Neuronal stem cell (in vitro differentiated cells): Measurements from ENCODE around the gene PACS1.

Source experiments
- DNase-seq: peaks from one replicate; pipeline ENCODE4 v3.0.0-alpha.2; 2013; ENCODE audit warnings: low spot score
- H2AFZ ChIP-seq: one replicate; pipeline ENCODE4 v1.6.1; 2013; ENCODE audit warnings: mild to moderate bottlenecking, low read length, inconsistent platforms
- H2AK5ac ChIP-seq: 2 replicates; pipeline ENCODE4 v1.6.1; 2013; ENCODE audit warnings: low read depth, mild to moderate bottlenecking, inconsistent platforms, low read length, moderate library complexity, mixed read lengths
- H2BK120ac ChIP-seq: 2 replicates; pipeline ENCODE4 v1.6.1; 2013; ENCODE audit warnings: low read depth, mild to moderate bottlenecking, inconsistent platforms, low read length, moderate library complexity, mixed read lengths
- H2BK12ac ChIP-seq: one replicate; pipeline ENCODE4 v1.6.1; 2013; ENCODE audit warnings: low read length, inconsistent platforms
- H2BK15ac ChIP-seq: 2 replicates; pipeline ENCODE4 v1.6.1; 2013; ENCODE audit warnings: mild to moderate bottlenecking, low read length, inconsistent platforms, mixed read lengths
- H2BK5ac ChIP-seq: one replicate; pipeline ENCODE4 v1.6.1; 2013; ENCODE audit warnings: inconsistent platforms, mild to moderate bottlenecking, low read length, moderate library complexity
- H3K14ac ChIP-seq: one replicate; pipeline ENCODE4 v1.6.1; 2013; ENCODE audit warnings: low read length, inconsistent platforms
- H3K18ac ChIP-seq: 2 replicates; pipeline ENCODE4 v1.6.1; 2013; ENCODE audit warnings: low read length, inconsistent platforms
- H3K23ac ChIP-seq: 2 replicates; pipeline ENCODE4 v1.6.1; 2013; ENCODE audit warnings: low read depth, mild to moderate bottlenecking, mixed read lengths, low read length, inconsistent platforms; ENCODE audit not compliant: poor library complexity
- H3K27ac ChIP-seq: replicated peaks from 3 replicates; pipeline ENCODE4 v1.5.1; 2013; ENCODE audit warnings: low read length, inconsistent platforms
- H3K27me3 ChIP-seq, 3 experiments: 2 replicates each; pipeline ENCODE4 v1.6.1; 2013; ENCODE audit warnings: low read length in 3 of 3, mild to moderate bottlenecking in 2 of 3, inconsistent platforms in 1 of 3, low read depth in 1 of 3, mixed read lengths in 1 of 3, moderate library complexity in 1 of 3; ENCODE audit not compliant: control insufficient read depth in 3 of 3, insufficient read depth in 3 of 3
- H3K36me3 ChIP-seq, 2 donors: replicated peaks in 1 of 2; 2 replicates each; pipeline ENCODE4 v1.6.1; 2013; ENCODE audit warnings: low read length in 2 of 2; ENCODE audit not compliant: control insufficient read depth in 2 of 2, insufficient read depth in 2 of 2
- H3K4ac ChIP-seq: 2 replicates; pipeline ENCODE4 v1.6.1; 2013; ENCODE audit warnings: inconsistent platforms, mild to moderate bottlenecking, low read length, moderate library complexity
- H3K4me1 ChIP-seq, 2 donors: 1 replicate in 1 of 2; 2 replicates in 1 of 2; pipeline ENCODE4 v1.6.1; 2013; ENCODE audit warnings: low read length in 2 of 2, low read depth in 1 of 2; ENCODE audit not compliant: control insufficient read depth in 2 of 2, insufficient read depth in 1 of 2
- H3K4me2 ChIP-seq: one replicate; pipeline ENCODE4 v1.6.1; 2013; ENCODE audit warnings: mild to moderate bottlenecking, low read length, inconsistent platforms; ENCODE audit not compliant: insufficient read depth, poor library complexity, severe bottlenecking
- H3K4me3 ChIP-seq, 2 donors: 2 replicates each; pipeline ENCODE4 v1.5.1; 2013; ENCODE audit warnings: low read length in 2 of 2, mild to moderate bottlenecking in 2 of 2, inconsistent platforms in 1 of 2, moderate library complexity in 1 of 2
- H3K79me1 ChIP-seq: one replicate; pipeline ENCODE4 v1.6.1; 2013; ENCODE audit warnings: low read depth, mild to moderate bottlenecking, inconsistent platforms, low read length, moderate library complexity
- H3K9ac ChIP-seq: one replicate; pipeline ENCODE4 v1.6.1; 2013; ENCODE audit warnings: mild to moderate bottlenecking, low read depth, low read length, inconsistent platforms; ENCODE audit not compliant: poor library complexity
- H3K9me3 ChIP-seq, 2 donors: replicated peaks in 1 of 2; 2 replicates each; pipeline versions ENCODE3 to v1.6.1; 2013; ENCODE audit warnings: low read length in 2 of 2, mild to moderate bottlenecking in 2 of 2, inconsistent platforms in 1 of 2, low read depth in 1 of 2, mixed read lengths in 1 of 2, moderate library complexity in 1 of 2; ENCODE audit not compliant: control insufficient read depth in 2 of 2, insufficient read depth in 1 of 2
- H4K8ac ChIP-seq: one replicate; pipeline ENCODE4 v1.6.1; 2013; ENCODE audit warnings: low read depth, mild to moderate bottlenecking, inconsistent platforms, low read length, moderate library complexity
- H4K91ac ChIP-seq: one replicate; pipeline ENCODE4 v1.6.1; 2013; ENCODE audit warnings: low read length, low read depth, mild to moderate bottlenecking, inconsistent platforms; ENCODE audit not compliant: poor library complexity
- WGBS, 2 donors: extraction: QIAGEN DNeasy Blood & Tissue Kit; methylation state at CpG; one replicate each; pipeline ENCODE4 v1.1.7; 2013; ENCODE audit warnings: missing lambda C conversion rate in 2 of 2, mixed read lengths in 1 of 2; ENCODE audit not compliant: insufficient read length in 2 of 2, insufficient replicate concordance in 1 of 2; ENCODE audit errors: extremely low coverage in 2 of 2; 5-methylcytosine and 5-hydroxymethylcytosine counted together

PACS1 gene

DNA sequence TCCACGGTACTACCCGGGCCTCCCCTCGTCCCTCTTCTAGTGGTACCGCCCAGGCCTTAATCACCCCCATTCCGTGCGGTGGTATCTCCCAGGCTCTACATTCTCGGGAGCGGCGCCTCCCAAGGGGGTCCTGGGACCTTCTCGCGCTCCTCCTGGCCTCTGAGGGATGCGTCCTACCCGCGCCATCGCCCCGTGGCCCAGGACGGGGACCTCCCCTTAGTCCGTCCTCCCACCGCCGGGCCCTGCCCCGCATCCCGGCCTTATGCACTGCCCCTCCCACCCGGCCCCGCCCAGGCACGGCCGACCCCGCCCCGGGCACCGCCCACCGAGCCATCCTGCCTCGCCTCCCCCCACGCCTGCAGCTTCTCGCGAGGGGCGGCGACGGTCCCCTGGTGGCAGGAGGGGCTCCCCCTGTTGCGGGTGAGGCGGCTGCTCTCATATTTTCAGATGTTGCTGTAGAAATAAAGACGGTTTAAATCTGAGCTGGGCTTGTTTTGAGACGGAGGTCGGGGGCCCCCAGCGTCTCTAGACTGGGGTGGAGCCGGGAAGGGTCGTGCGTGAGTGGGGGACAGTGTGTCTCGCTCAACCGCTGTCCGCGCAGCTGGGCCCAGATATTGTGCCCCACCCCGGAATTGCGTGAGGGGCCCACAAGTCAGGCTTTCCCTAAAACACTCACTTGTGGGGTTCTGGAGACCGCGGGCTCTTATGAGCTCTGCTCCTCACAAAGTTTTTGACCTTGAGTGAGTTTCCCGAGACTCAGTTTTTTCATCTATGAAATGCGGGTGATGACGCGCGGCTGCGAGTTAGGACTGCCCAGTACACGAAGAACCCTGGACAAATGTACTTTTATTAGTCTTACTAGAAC is 197.5 kb downstream of the PACS1 start:
- Histone ChIP-seq H3K27ac (peak overlapping the region; percentile 83), H3K4me2 (peak overlapping the region; percentile 74), H2BK5ac (no peak overlapping the region), H2BK120ac (no peak overlapping the region), H2AK5ac (peak overlapping the region; percentile 47), H3K36me3 (peaks cover 51 to 64% of the 10 kb centered on the region in 2 donors), H3K23ac (peak overlapping the region; percentile 91), H3K14ac (peak overlapping the region; percentile 3), H3K9me3 (no peaks in the 10 kb centered on the region), H3K79me1 (peaks cover 11% of the 10 kb centered on the region), H3K9ac (peak overlapping the region; percentile 77), H2BK15ac (peak overlapping the region; percentile 83), H2BK12ac (no peak overlapping the region), H4K8ac (no peak overlapping the region), H3K18ac (peak overlapping the region; percentile 53), H3K4me3 (peak overlapping the region; percentile 77 to 87), H2AFZ (peak overlapping the region; percentile 86), H3K4ac (no peak overlapping the region), H3K4me1 (peaks cover 6% of the 10 kb centered on the region in 2 donors), H4K91ac (no peak overlapping the region), H3K27me3 (no peaks in the 10 kb centered on the region)
- no CpG with 5 or more reads among the region's 61 CpGs for WGBS, 2 donors
- peak; percentile 86 for DNase-seq

DNA sequence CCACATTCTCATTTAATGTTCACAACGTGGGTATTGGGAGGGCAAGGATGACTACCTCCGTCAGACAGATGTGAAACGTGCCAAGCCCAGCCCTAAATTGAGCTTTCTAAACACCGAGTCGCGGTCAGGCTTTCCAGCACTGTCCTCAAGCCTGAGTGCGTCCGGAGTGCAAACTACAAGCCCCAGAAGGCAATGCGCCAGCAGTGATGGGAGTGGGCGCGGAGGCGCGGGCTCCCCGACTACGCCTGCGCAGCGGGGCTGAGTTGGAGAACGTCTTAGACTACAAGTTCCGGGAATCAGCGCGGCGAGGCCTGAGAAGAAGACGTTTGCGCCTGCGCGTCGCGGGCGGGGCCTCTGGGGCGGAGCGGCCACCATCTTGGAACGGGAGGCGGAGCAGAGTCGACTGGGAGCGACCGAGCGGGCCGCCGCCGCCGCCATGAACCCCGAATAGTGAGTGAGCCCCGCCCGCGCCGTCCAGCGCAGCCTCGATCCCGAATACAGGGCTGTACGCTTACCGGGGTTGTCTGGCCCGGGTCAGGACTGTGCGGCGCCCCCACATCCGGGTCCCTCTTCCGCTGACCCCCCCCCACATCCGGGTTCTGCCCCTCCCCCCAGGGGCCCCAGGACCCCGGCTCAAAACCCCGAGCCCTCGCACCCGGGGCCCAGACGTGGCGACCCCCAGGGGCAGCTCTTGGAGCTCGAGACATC is 198.3 kb downstream of the PACS1 start, which contains the start of gene RAB1B:
TSS of gene RAB1B (plus strand) at position 396 of the 708 bp plus-strand sequence. CDS start at position 437, 41 bp downstream.
- peaks cover 6% of the 10 kb centered on the region in 2 donors for H3K4me1 ChIP-seq
- peak within 1 kb of the TSS; percentile 10 for H2BK12ac ChIP-seq
- no peaks in the 10 kb centered on the region for H3K9me3 ChIP-seq
- peaks cover 8% of the 10 kb centered on the region for H3K79me1 ChIP-seq
- peak within 1 kb of the TSS; percentile 99 for H3K14ac ChIP-seq
- no peak within 1 kb of the TSS for H4K91ac ChIP-seq
- H3K23ac ChIP-seq, result peak within 1 kb of the TSS; percentile 98
- peaks cover 52 to 64% of the 10 kb centered on the region in 2 donors for H3K36me3 ChIP-seq
- peak; percentile 100 for DNase-seq
- WGBS, 2 donors, result no CpG with 5 or more reads among the region's 64 CpGs
- H3K9ac ChIP-seq, result peak within 1 kb of the TSS; percentile 99
- peak within 1 kb of the TSS; percentile 94 for H3K4ac ChIP-seq
- H3K27me3 ChIP-seq, result no peaks in the 10 kb centered on the region
- peak within 1 kb of the TSS; percentile 66 for H2AK5ac ChIP-seq
- peak within 1 kb of the TSS; percentile 85 for H3K4me2 ChIP-seq
- H4K8ac ChIP-seq, result no peak within 1 kb of the TSS
- H2AFZ ChIP-seq, result peak within 1 kb of the TSS; percentile 91
- H3K27ac ChIP-seq, result peak within 1 kb of the TSS; percentile 98
- H2BK5ac ChIP-seq, result peak within 1 kb of the TSS; percentile 98
- H2BK120ac ChIP-seq, result no peak within 1 kb of the TSS
- H3K18ac ChIP-seq, result peak within 1 kb of the TSS; percentile 100
- peak within 1 kb of the TSS; percentile 87 to 94 for H3K4me3 ChIP-seq
- H2BK15ac ChIP-seq, result peak within 1 kb of the TSS; percentile 85

DNA sequence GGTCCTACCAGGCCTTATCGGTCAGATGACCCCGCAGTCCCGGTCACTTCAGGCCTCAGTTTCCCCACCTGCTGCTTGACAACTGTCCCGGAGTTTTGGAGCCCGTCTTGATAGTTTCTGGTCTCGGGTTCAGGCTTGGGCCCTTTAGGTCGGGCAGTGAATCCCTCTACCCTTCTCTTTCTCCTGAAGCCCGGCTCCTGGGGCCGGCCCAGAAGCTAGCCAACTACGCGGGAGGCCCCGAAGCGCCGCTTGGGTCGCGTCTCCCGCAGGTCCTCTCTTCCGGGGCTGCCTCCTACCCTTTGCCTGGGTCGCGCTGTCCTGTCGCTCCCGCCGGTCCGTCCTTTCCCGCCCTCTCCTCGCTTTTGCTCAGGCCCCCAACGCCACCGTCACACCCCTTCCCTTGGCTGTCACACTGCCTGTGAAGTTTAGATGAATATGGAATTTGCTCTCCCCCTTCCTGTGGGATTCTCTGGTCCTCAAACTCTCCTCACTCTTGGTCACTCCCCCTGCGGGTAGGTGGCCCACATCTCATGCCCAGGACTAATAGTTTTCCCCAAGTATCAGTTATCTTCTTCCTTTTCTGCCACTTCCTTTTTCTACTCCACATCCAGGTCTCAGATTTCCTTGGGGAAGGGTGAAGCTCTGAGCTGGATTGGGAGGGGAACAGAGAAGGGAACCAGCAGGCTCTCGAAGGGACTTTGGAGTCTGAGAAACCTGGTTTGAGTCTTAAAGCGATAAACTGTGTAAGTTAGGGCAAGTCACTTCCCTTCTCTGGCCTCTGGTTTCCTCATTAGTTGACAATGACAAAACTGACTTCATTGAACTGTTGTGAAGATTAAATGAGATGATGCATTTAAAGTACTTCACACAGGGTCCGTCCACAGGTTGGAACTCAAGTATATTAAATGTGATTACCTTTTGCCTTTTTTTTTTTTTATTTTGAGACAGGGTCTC is 199.2 kb downstream of the PACS1 start:
- Histone ChIP-seq H3K9me3 (no peaks in the 10 kb centered on the region), H2BK5ac (peak overlapping the region; percentile 98), H3K79me1 (peaks cover 8% of the 10 kb centered on the region), H2BK120ac (no peak overlapping the region), H2AFZ (peak overlapping the region; percentile 91), H3K4me2 (peak overlapping the region; percentile 85), H3K27ac (peak overlapping the region; percentile 98), H3K4me1 (peaks cover 6% of the 10 kb centered on the region in 2 donors), H4K8ac (no peak overlapping the region), H3K18ac (peak overlapping the region; percentile 95), H3K4ac (peak overlapping the region; percentile 94), H3K14ac (no peak overlapping the region), H2BK15ac (peak overlapping the region; percentile 85), H4K91ac (no peak overlapping the region), H3K4me3 (peak overlapping the region; percentile 87 to 94), H2AK5ac (peak overlapping the region; percentile 66), H3K9ac (peak overlapping the region; percentile 99), H3K36me3 (peaks cover 51 to 64% of the 10 kb centered on the region in 2 donors), H2BK12ac (peak overlapping the region; percentile 10), H3K27me3 (no peaks in the 10 kb centered on the region), H3K23ac (peak overlapping the region; percentile 32)
- no CpG with 5 or more reads among the region's 32 CpGs for whole genome bisulfite sequencing, 2 donors
- no peak for DNase-seq
